IPS-18c (cell line): ENCODE results near the gene C17orf114.
A peak's percentile ranks its signal among the peaks of the same experiment; 100 is the strongest.
"Not testable (repeated sequence)": the region's sequence is repeated elsewhere in the genome, so short reads cannot be mapped to it uniquely, and the experiment has no call there.

Experiments
- H3K4me3 ChIP-seq: 2 replicates; pipeline ENCODE4 v1.7.0; 2013; ENCODE audit warnings: low read depth, mild to moderate bottlenecking, low read length, moderate library complexity; ENCODE audit not compliant: insufficient read depth
- H3K9me3 ChIP-seq: one replicate; pipeline ENCODE4 v1.6.1; 2013; ENCODE audit warnings: mild to moderate bottlenecking, low read length, moderate library complexity; ENCODE audit not compliant: control insufficient read depth, insufficient read depth

C17orf114 gene

GRCh38 chr17:4833178-4833940 lies 31.2 kb upstream of the C17orf114 start, which contains the start of gene MINK1:
TSS of gene MINK1 (plus strand) at chr17:4833340. CDS start at chr17:4833584, 244 bp downstream.
- peak within 1 kb of the TSS; percentile 86 for H3K4me3 ChIP-seq
- no peaks in the 10 kb centered on the region for H3K9me3 ChIP-seq

GRCh38 chr17:4832829-4833177 lies 30.7 kb upstream of the C17orf114 start:
- peak overlapping the region; percentile 86 for H3K4me3 ChIP-seq
- not testable (repeated sequence) for H3K9me3 ChIP-seq

- Histone ChIP-seq H3K4me3 (no peak overlapping the region), H3K9me3 (no peaks in the 10 kb centered on the region)
These were observed 25.3 kb upstream of the C17orf114 start for GRCh38 chr17:4827399-4827798.

- Histone ChIP-seq H3K4me3 (no peak overlapping the region), H3K9me3 (no peaks in the 10 kb centered on the region)
These were observed 21.4 kb upstream of the C17orf114 start for GRCh38 chr17:4823373-4824089.

- H3K4me3 ChIP-seq, result no peak overlapping the region
- H3K9me3 ChIP-seq, result no peaks in the 10 kb centered on the region
These were observed 20.7 kb upstream of the C17orf114 start for GRCh38 chr17:4822835-4823234.

GRCh38 chr17:4818276-4818675 lies 16.1 kb upstream of the C17orf114 start:
- no peak overlapping the region for H3K4me3 ChIP-seq

GRCh38 chr17:4816826-4817225 lies 14.7 kb upstream of the C17orf114 start:
- Histone ChIP-seq H3K4me3 (no peak overlapping the region), H3K9me3 (no peaks in the 10 kb centered on the region)

More at GRCh38 chr17:4818276-4818675, 16.1 kb upstream of the C17orf114 start:
- no peaks in the 10 kb centered on the region for H3K9me3 ChIP-seq

GRCh38 chr17:4815043-4815675 lies 13.0 kb upstream of the C17orf114 start:
- no peaks in the 10 kb centered on the region for H3K9me3 ChIP-seq
- no peak overlapping the region for H3K4me3 ChIP-seq

- no peak overlapping the region for H3K4me3 ChIP-seq
These were observed 10.6 kb upstream of the C17orf114 start for GRCh38 chr17:4812690-4813089.

GRCh38 chr17:4811471-4811870 lies 9.3 kb upstream of the C17orf114 start:
- Histone ChIP-seq H3K4me3 (no peak overlapping the region), H3K9me3 (no peaks in the 10 kb centered on the region)

More at GRCh38 chr17:4812690-4813089, 10.6 kb upstream of the C17orf114 start:
- no peaks in the 10 kb centered on the region for H3K9me3 ChIP-seq

- Histone ChIP-seq H3K9me3 (no peaks in the 10 kb centered on the region), H3K4me3 (no peak overlapping the region)
These were observed 8.7 kb upstream of the C17orf114 start for GRCh38 chr17:4810696-4811290.

GRCh38 chr17:4808378-4808767 lies 6.2 kb upstream of the C17orf114 start:
- Histone ChIP-seq H3K9me3 (no peaks in the 10 kb centered on the region), H3K4me3 (no peak overlapping the region)

GRCh38 chr17:4807605-4808377 lies 5.7 kb upstream of the C17orf114 start:
- no peaks in the 10 kb centered on the region for H3K9me3 ChIP-seq
- peak overlapping the region; percentile 69 for H3K4me3 ChIP-seq

GRCh38 chr17:4806777-4807604 lies 4.9 kb upstream of the C17orf114 start, which contains the start of gene PLD2:
TSS of gene PLD2 (plus strand) at chr17:4807152. CDS start at chr17:4807773, 621 bp downstream.
- Histone ChIP-seq H3K9me3 (no peaks in the 10 kb centered on the region), H3K4me3 (peak within 1 kb of the TSS; percentile 70)

GRCh38 chr17:4806456-4806776 lies 4.3 kb upstream of the C17orf114 start:
- H3K9me3 ChIP-seq, result no peaks in the 10 kb centered on the region
- H3K4me3 ChIP-seq, result peak overlapping the region; percentile 70

- no peak overlapping the region for H3K4me3 ChIP-seq
- no peaks in the 10 kb centered on the region for H3K9me3 ChIP-seq
These were observed 1.5 kb downstream of the C17orf114 start for GRCh38 chr17:4800462-4801196.
